H1 (cell line): ENCODE results near the gene SH3RF3. TPM values are rescaled to one million over a fixed set of nuclear protein-coding genes. Genes with fewer than 3 reads are reported as not detected.
"Not testable (repeated sequence)": the region's sequence is repeated elsewhere in the genome, so short reads cannot be mapped to it uniquely, and the experiment has no call there.

Source experiments
- CTCF ChIA-PET: fragments of 300-600 bp; sonication (Branson Sonifier 250); formaldehyde crosslinking; loops from one replicate; lab custom pipeline; 2021; ENCODE audit not compliant: partially characterized antibody; lab: Charles Lee
- POLR2A ChIA-PET: fragments of 300-600 bp; sonication (Branson Sonifier 250); formaldehyde crosslinking; loops from one replicate; lab custom pipeline; 2021; ENCODE audit warnings: inconsistent platforms; ENCODE audit not compliant: partially characterized antibody; lab: Charles Lee
- DNase-seq, 2 experiments: peaks; one replicate each; pipeline versions ENCODE4 v3.0.0 to v3.0.0-alpha.2; 2010 to 2022; ENCODE audit warnings: low spot score in 2 of 2, low read depth in 1 of 2, mixed read lengths in 1 of 2
- FAIRE-seq: peaks from 2 replicates; lab custom pipeline; 2011; peaks lifted over from hg19 to GRCh38; lab: Jason Lieb, UNC
- H2AFZ ChIP-seq: 2 replicates; pipeline ENCODE4 v1.8.1; 2012; ENCODE audit warnings: low read length, inconsistent platforms
- H2AK5ac ChIP-seq: 2 replicates; pipeline ENCODE4 v1.6.1; 2013; ENCODE audit warnings: low read depth, low read length
- H2BK120ac ChIP-seq: replicated peaks from 2 replicates; pipeline ENCODE3; 2013; ENCODE audit warnings: low read depth, low read length, inconsistent platforms
- H2BK12ac ChIP-seq: 2 replicates; pipeline ENCODE4 v1.6.1; 2013; ENCODE audit warnings: low read depth, low read length
- H2BK15ac ChIP-seq: 2 replicates; pipeline ENCODE4 v1.6.1; 2013; ENCODE audit warnings: low read length
- H2BK20ac ChIP-seq: 2 replicates; pipeline ENCODE4 v1.6.1; 2013; ENCODE audit warnings: low read length
- H2BK5ac ChIP-seq: 2 replicates; pipeline ENCODE4 v1.6.1; 2013; ENCODE audit warnings: low read depth, low read length
- H3K14ac ChIP-seq: 2 replicates; pipeline ENCODE4 v1.6.1; 2013; ENCODE audit warnings: inconsistent platforms; ENCODE audit not compliant: insufficient read length
- H3K18ac ChIP-seq: 2 replicates; pipeline ENCODE4 v1.6.1; 2013; ENCODE audit warnings: low read length; ENCODE audit errors: extremely low read depth
- H3K23ac ChIP-seq: 2 replicates; pipeline ENCODE4 v1.6.1; 2013; ENCODE audit warnings: inconsistent platforms; ENCODE audit not compliant: insufficient read length
- H3K23me2 ChIP-seq: 2 replicates; pipeline ENCODE4 v1.6.1; 2013; ENCODE audit warnings: low read depth, low read length
- H3K27ac ChIP-seq: 2 replicates; pipeline ENCODE4 v1.6.1; 2011; ENCODE audit warnings: low read depth, low read length, inconsistent platforms
- H3K27me3 ChIP-seq, 4 experiments: replicated peaks in 1 of 4; 1 replicate in 1 of 4; 2 replicates in 3 of 4; pipeline versions ENCODE4 v1.6.1 to v1.8.1; 2011 to 2013; ENCODE audit warnings: low read length in 3 of 4, mild to moderate bottlenecking in 3 of 4, inconsistent platforms in 2 of 4, mixed read lengths in 2 of 4, moderate library complexity in 1 of 4; ENCODE audit not compliant: control insufficient read depth in 3 of 4, insufficient read depth in 3 of 4; ENCODE audit errors: extremely low read depth in 1 of 4
- H3K36me3 ChIP-seq, 4 experiments: 2 replicates each; pipeline versions ENCODE4 v1.6.1 to v1.8.1; 2011 to 2013; ENCODE audit warnings: mild to moderate bottlenecking in 4 of 4, low read length in 3 of 4, moderate library complexity in 2 of 4, control low read depth in 1 of 4, inconsistent platforms in 1 of 4; ENCODE audit not compliant: insufficient read depth in 4 of 4, control insufficient read depth in 2 of 4
- H3K4ac ChIP-seq: replicated peaks from 2 replicates; pipeline ENCODE3; 2013; ENCODE audit warnings: low read length, low read depth, mixed read lengths, inconsistent platforms; ENCODE audit not compliant: insufficient read length
- H3K4me1 ChIP-seq, 4 experiments: replicated peaks in 1 of 4; 1 replicate in 1 of 4; 2 replicates in 3 of 4; pipeline versions ENCODE4 v1.6.1 to v1.8.1; 2011 to 2013; ENCODE audit warnings: low read length in 3 of 4, inconsistent platforms in 2 of 4, mixed read lengths in 1 of 4; ENCODE audit not compliant: insufficient read depth in 4 of 4, control insufficient read depth in 3 of 4
- H3K4me2 ChIP-seq, 2 experiments: 2 replicates each; pipeline versions ENCODE4 v1.6.1 to v1.8.1; 2011 to 2013; ENCODE audit warnings: low read depth in 2 of 2, low read length in 2 of 2, control low read depth in 1 of 2, inconsistent platforms in 1 of 2, mild to moderate bottlenecking in 1 of 2; ENCODE audit not compliant: insufficient read depth in 1 of 2
- H3K4me3 ChIP-seq, 4 experiments: fragments of 200-600, 300-600 bp in 1 of 4; sonication (generic), shearing (Covaris generic), sonication (Bioruptor Twin) in 1 of 4; 2 replicates each; pipeline versions ENCODE4 v1.5.1 to v1.8.1; 2011 to 2016; ENCODE audit warnings: low read length in 4 of 4, low read depth in 3 of 4, control low read depth in 2 of 4, inconsistent platforms in 2 of 4, mild to moderate bottlenecking in 2 of 4, mixed read lengths in 1 of 4, moderate library complexity in 1 of 4; ENCODE audit not compliant: insufficient read depth in 2 of 4; ENCODE audit errors: extremely low read depth in 1 of 4
- H3K56ac ChIP-seq: replicated peaks from 2 replicates; pipeline ENCODE3; 2013; ENCODE audit warnings: low read depth, mild to moderate bottlenecking, mixed read lengths, low read length, inconsistent platforms; ENCODE audit not compliant: insufficient read length
- H3K79me1 ChIP-seq: 2 replicates; pipeline ENCODE4 v1.6.1; 2013; ENCODE audit warnings: low read depth, low read length, control low read depth
- H3K79me2 ChIP-seq, 2 experiments: 2 replicates each; pipeline versions ENCODE4 v1.6.1 to v1.8.1; 2012 to 2013; ENCODE audit warnings: low read length in 2 of 2, mild to moderate bottlenecking in 2 of 2, inconsistent platforms in 1 of 2; ENCODE audit not compliant: insufficient read depth in 2 of 2, control insufficient read depth in 1 of 2
- H3K9ac ChIP-seq, 4 experiments: replicated peaks in 1 of 4; 1 replicate in 1 of 4; 2 replicates in 3 of 4; pipeline versions ENCODE4 v1.6.1 to v1.8.1; 2011 to 2013; ENCODE audit warnings: low read depth in 3 of 4, low read length in 3 of 4, control low read depth in 2 of 4, mild to moderate bottlenecking in 2 of 4, moderate library complexity in 2 of 4, inconsistent platforms in 1 of 4; ENCODE audit errors: extremely low read depth in 1 of 4
- H3K9me3 ChIP-seq, 2 experiments: 2 replicates each; pipeline versions ENCODE4 v1.6.1 to v1.8.1; 2012 to 2013; ENCODE audit warnings: mild to moderate bottlenecking in 2 of 2, moderate library complexity in 2 of 2, control low read depth in 1 of 2, inconsistent platforms in 1 of 2, low read depth in 1 of 2, low read length in 1 of 2, mixed read lengths in 1 of 2; ENCODE audit not compliant: insufficient read depth in 2 of 2
- H4K20me1 ChIP-seq, 2 experiments: replicated peaks in 1 of 2; 2 replicates each; pipeline versions ENCODE3 to v1.8.1; 2011 to 2013; ENCODE audit warnings: inconsistent platforms in 2 of 2, low read length in 2 of 2, mild to moderate bottlenecking in 1 of 2; ENCODE audit not compliant: insufficient read depth in 2 of 2, control insufficient read depth in 1 of 2
- H4K5ac ChIP-seq: 2 replicates; pipeline ENCODE4 v1.6.1; 2013; ENCODE audit warnings: low read length, low read depth, mixed read lengths, inconsistent platforms; ENCODE audit not compliant: insufficient read length
- H4K8ac ChIP-seq: 2 replicates; pipeline ENCODE4 v1.8.0; 2013; ENCODE audit warnings: mild to moderate bottlenecking, moderate library complexity, low read length, inconsistent platforms; ENCODE audit not compliant: insufficient read depth; ENCODE audit errors: extremely low read depth
- H4K91ac ChIP-seq: replicated peaks from 2 replicates; pipeline ENCODE3; 2013; ENCODE audit warnings: low read length, mixed read lengths, inconsistent platforms; ENCODE audit not compliant: insufficient read length
- GABPA ChIP-seq: IDR thresholded peaks from 2 replicates; pipeline ENCODE4 v1.6.1; 2011; ENCODE audit warnings: mild to moderate bottlenecking, low read length, moderate library complexity, borderline replicate concordance; ENCODE audit not compliant: insufficient read depth
- PHF8 ChIP-seq: fragments of 200-600 bp; sonication (generic); conservative IDR thresholded peaks from 2 replicates; pipeline ENCODE4 v1.7.1; 2012; ENCODE audit warnings: low read depth, mild to moderate bottlenecking, inconsistent platforms, low read length, moderate library complexity
- WGBS, 2 experiments: shearing (Covaris generic) in 1 of 2; methylation state at CpG; one replicate each; pipeline versions ENCODE4 v1.1.6 to v1.1.7; 2013 to 2015; ENCODE audit warnings: low lambda C conversion rate in 2 of 2, mixed read lengths in 2 of 2, inconsistent platforms in 1 of 2, low coverage in 1 of 2, missing lambda C conversion rate in 1 of 2; ENCODE audit not compliant: insufficient replicate concordance in 2 of 2, insufficient coverage in 1 of 2, insufficient read length in 1 of 2; ENCODE audit errors: extremely low coverage in 1 of 2, missing lambda C conversion rate in 1 of 2; 5-methylcytosine and 5-hydroxymethylcytosine counted together
- polyA plus RNA-seq, 7 experiments: library from polyadenylated mRNA; depleted of rRNA in 3 of 7; stranded (reverse) in 5 of 7; unstranded in 2 of 7; fragments of >200 nt in 5 of 7; fragments of 200-250 nt in 2 of 7; gene quantifications; 1 replicate in 5 of 7; 2 replicates in 1 of 7; 4 replicates in 1 of 7; pipeline versions ENCODE4 v1.2.1 to v1.2.3, GENCODE V29; 2011 to 2013; ENCODE audit warnings: missing spikeins in 2 of 7, mixed read lengths in 2 of 7
- total RNA-seq: library from RNA; stranded (reverse); fragmentation: NEBNext Ultra II Directional; extraction: Animal tissue kit (Norgen Biotek cat#: 25700); gene quantifications from 2 replicates; pipeline ENCODE4 v1.2.1, GENCODE V29; 2021

SH3RF3 gene
- total and polyA plus RNA-seq, 2 of the 8 experiments (the other 6 are each of a cell fraction or from before 2014, with no cell fraction given), result 0.11 to 0.65 TPM

GRCh38 chr2:109110170-109110569 lies 18.8 kb upstream of the SH3RF3 start (continued):
- TF ChIP-seq PHF8, result no peak
- TF ChIP-seq GABPA, result no peak

GRCh38 chr2:109117181-109117580 lies 11.8 kb upstream of the SH3RF3 start:
- H3K18ac ChIP-seq, H4K91ac ChIP-seq, H4K8ac ChIP-seq, H3K23ac ChIP-seq, H2BK5ac ChIP-seq, H3K27me3 ChIP-seq, H3K56ac ChIP-seq, DNase-seq, H2BK15ac ChIP-seq, H2BK20ac ChIP-seq, H2AK5ac ChIP-seq, H3K36me3 ChIP-seq, H3K4me2 ChIP-seq, H3K4ac ChIP-seq, CTCF ChIA-PET, H3K9ac ChIP-seq, H2BK120ac ChIP-seq, H2BK12ac ChIP-seq, H3K4me1 ChIP-seq, H3K23me2 ChIP-seq, H3K4me3 ChIP-seq, H3K14ac ChIP-seq, POLR2A ChIA-PET, FAIRE-seq, H3K27ac ChIP-seq, H3K79me2 ChIP-seq, H4K20me1 ChIP-seq, H3K79me1 ChIP-seq, H4K5ac ChIP-seq, H2AFZ ChIP-seq: not testable (repeated sequence)
- 94% methylated on average over 7 of the region's 9 CpGs; no CpG with 5 or more reads in 1 of the 2 experiments for WGBS, 2 experiments
- peaks cover 8 to 19% of the 10 kb centered on the region in 2 experiments for H3K9me3 ChIP-seq
